ENCODE results near the gene GYG1. TPM values are rescaled to one million over a fixed set of nuclear protein-coding genes. Genes with fewer than 3 reads are reported as not detected.

The GYG1 gene
- total RNA-seq, 4 donors from 2014 or later: 6.7 to 12.3 (median 7.5) TPM

DNA sequence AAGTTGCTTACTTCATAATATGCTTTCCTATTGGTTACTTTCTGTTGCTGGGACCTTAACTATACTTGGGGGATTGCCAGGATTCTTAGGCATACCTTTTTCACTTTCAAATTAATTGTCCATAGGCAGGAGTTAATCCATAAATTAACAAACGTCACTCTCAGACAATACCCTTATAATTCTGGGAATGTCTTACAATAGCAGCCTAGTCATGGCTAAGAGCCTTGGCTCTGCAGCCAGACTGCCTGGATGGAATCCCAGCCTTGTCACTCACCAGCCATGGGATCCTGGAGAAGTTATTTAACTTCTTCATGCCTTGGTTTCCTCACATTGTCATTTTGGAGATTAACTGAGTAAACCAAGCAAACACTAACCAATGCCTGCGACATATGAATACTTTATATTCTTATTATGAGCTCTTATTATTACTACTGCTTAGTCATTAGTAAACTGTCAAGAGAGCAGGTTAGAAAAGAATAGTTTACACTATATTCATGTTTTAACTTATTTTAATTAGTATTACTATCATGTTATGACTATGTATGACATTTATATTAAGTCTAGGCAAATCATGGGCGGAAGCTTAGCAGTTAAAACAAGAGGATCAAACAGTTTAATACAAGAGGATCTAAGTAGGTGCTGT, 29.0 kb downstream of the GYG1 start:
- intact Hi-C loops (cut with DNase I; ENCODE audit: low total_unique reads): no loop called here
- TF ChIP-seq POLR2A (IDR thresholded peaks at IDR 0.05): no peak
- TF ChIP-seq, protein P1, sequence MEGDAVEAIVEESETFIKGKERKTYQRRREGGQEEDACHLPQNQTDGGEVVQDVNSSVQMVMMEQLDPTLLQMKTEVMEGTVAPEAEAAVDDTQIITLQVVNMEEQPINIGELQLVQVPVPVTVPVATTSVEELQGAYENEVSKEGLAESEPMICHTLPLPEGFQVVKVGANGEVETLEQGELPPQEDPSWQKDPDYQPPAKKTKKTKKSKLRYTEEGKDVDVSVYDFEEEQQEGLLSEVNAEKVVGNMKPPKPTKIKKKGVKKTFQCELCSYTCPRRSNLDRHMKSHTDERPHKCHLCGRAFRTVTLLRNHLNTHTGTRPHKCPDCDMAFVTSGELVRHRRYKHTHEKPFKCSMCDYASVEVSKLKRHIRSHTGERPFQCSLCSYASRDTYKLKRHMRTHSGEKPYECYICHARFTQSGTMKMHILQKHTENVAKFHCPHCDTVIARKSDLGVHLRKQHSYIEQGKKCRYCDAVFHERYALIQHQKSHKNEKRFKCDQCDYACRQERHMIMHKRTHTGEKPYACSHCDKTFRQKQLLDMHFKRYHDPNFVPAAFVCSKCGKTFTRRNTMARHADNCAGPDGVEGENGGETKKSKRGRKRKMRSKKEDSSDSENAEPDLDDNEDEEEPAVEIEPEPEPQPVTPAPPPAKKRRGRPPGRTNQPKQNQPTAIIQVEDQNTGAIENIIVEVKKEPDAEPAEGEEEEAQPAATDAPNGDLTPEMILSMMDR (IDR thresholded peaks at IDR 0.05): no peak
- no peak overlapping the region for H3K4me3 ChIP-seq (ENCODE audit: low read depth, poor library complexity, severe bottlenecking)
- 76 to 78% methylated on average over 3 of the region's 3 CpGs for WGBS, 2 donors
- DNase-seq (ENCODE audit: low spot score in 2 of 2): no peak

DNA sequence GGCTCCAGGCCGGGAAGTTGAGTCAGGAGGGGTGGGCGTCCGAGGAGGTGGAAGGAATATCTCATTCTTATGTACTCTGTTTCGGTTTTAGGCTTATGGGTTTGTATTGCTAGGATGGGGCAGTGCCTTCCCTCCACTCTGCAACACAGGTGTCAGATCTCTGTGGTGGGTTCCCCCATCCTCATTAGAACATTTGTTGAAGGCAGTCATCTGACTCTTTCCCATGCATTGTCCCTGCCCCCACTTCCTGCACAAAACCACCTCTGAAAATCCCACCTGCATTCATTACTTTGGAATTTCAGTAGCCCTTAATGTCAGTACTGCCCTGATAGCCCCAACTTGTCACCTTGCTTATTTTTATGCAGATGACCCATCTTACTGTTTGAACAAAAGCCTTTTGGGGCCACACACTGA, 29.5 kb downstream of the GYG1 start:
- no peak for DNase-seq (ENCODE audit: low spot score in 2 of 2)
- intact Hi-C loops (cut with DNase I; ENCODE audit: low total_unique reads): no loop called here
- TF ChIP-seq, protein P1 (IDR thresholded peaks at IDR 0.05): no peak
- no peak for TF ChIP-seq POLR2A (IDR thresholded peaks at IDR 0.05)
- no peak overlapping the region for H3K4me3 ChIP-seq (ENCODE audit: low read depth, poor library complexity, severe bottlenecking)
- WGBS, 2 donors: 83 to 87% methylated on average over 4 of the region's 4 CpGs

DNA sequence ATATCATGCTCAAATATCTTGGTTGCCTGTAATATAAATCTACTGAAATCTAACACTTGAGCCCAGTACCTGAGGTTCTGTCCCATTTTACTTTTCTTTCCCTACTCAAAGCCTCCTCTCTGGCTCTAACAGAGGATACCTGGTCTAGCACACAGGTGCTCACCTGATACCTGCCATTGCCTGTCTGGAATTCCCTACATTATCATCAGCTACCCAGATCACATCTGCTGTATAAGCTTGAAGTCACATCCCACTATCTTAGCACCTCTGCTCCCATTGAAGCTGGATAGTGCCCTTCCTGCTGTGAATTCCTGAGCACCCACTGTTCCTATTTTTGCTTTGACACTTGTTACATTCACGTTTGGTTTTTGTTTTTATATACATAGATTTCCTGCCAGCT, 30.5 kb downstream of the GYG1 start:
- H3K4me3 ChIP-seq (ENCODE audit: low read depth, poor library complexity, severe bottlenecking): no peak overlapping the region
- TF ChIP-seq, protein P1 (IDR thresholded peaks at IDR 0.05): no peak
- WGBS, 2 donors: 40 to 56% methylated on average over 1 of the region's 1 CpG
- intact Hi-C loops (cut with DNase I; ENCODE audit: low total_unique reads): no loop called here
- DNase-seq (ENCODE audit: low spot score in 2 of 2): no peak

GRCh38 chr3:149023951-149024350, 32.6 kb downstream of the GYG1 start:
- intact Hi-C loops (cut with DNase I; ENCODE audit: low total_unique reads): no loop called here
- TF ChIP-seq POLR2A (IDR thresholded peaks at IDR 0.05): no peak
- TF ChIP-seq, protein P1 (IDR thresholded peaks at IDR 0.05): no peak
- no peak overlapping the region for H3K4me3 ChIP-seq (ENCODE audit: low read depth, poor library complexity, severe bottlenecking)
- no peak for DNase-seq (ENCODE audit: low spot score in 2 of 2)
- WGBS, 2 donors: 86 to 89% methylated on average over 3 of the region's 3 CpGs

- 40 to 48% methylated on average over 4 of the region's 4 CpGs for WGBS, 2 donors
- intact Hi-C loops (cut with DNase I; ENCODE audit: low total_unique reads): no loop called here
Observed at GRCh38 chr3:149026718-149027117, 35.4 kb downstream of the GYG1 start.

More at GRCh38 chr3:149026718-149027117, 35.4 kb downstream of the GYG1 start:
- H3K4me3 ChIP-seq (ENCODE audit: low read depth, poor library complexity, severe bottlenecking): no peak overlapping the region
- TF ChIP-seq, protein P1 (IDR thresholded peaks at IDR 0.05): no peak
- no peak for TF ChIP-seq POLR2A (IDR thresholded peaks at IDR 0.05)
- DNase-seq (ENCODE audit: low spot score in 2 of 2): no peak

All from lower leg skin (tissue), 4 donors.